ENCODE measurements around the gene ADO.
"Not testable (repeated sequence)": the region's sequence is repeated elsewhere in the genome, so short reads cannot be mapped to it uniquely, and the experiment has no call there.

The ADO gene

GRCh38 chr10:62778125-62778524 lies 26.4 kb upstream of the ADO start:
- CTCF ChIA-PET = no interaction called here
- DNase-seq (ENCODE audit: low spot score) = no peak
- POLR2A ChIA-PET (ENCODE audit: low non-redundant PET) = no interaction called here
- no peak overlapping the region for H3K27ac ChIP-seq
- no peak for TF ChIP-seq CTCF (conservative IDR thresholded peaks at IDR 0.05; ENCODE audit: low read depth)

- H3K27ac ChIP-seq = no peak overlapping the region
- CTCF ChIA-PET = no interaction called here
- no peak for DNase-seq (ENCODE audit: low spot score)
- no peak for TF ChIP-seq CTCF (conservative IDR thresholded peaks at IDR 0.05; ENCODE audit: low read depth)
- POLR2A ChIA-PET (ENCODE audit: low non-redundant PET) = no interaction called here
These were observed 24.9 kb upstream of the ADO start for GRCh38 chr10:62779487-62780248.

GRCh38 chr10:62784537-62784936 lies 20.0 kb upstream of the ADO start:
- POLR2A ChIA-PET (ENCODE audit: low non-redundant PET) = interaction anchor here (0.7 kb wide), 1 partner anchor 24 kb away, joined by 4 read pairs; no protein-coding TSS in a partner anchor
- CTCF ChIA-PET; DNase-seq (ENCODE audit: low spot score); H3K27ac ChIP-seq: not testable (repeated sequence)

GRCh38 chr10:62788285-62788684 lies 16.2 kb upstream of the ADO start:
- POLR2A ChIA-PET (ENCODE audit: low non-redundant PET); DNase-seq (ENCODE audit: low spot score); H3K27ac ChIP-seq; CTCF ChIA-PET: not testable (repeated sequence)

- POLR2A ChIA-PET (ENCODE audit: low non-redundant PET) = no interaction called here
- TF ChIP-seq CTCF (conservative IDR thresholded peaks at IDR 0.05; ENCODE audit: low read depth) = no peak
- DNase-seq (ENCODE audit: low spot score) = no peak
- CTCF ChIA-PET = no interaction called here
- H3K27ac ChIP-seq = no peak overlapping the region
These were observed 15.6 kb upstream of the ADO start for GRCh38 chr10:62788861-62789467.

- CTCF ChIA-PET = no interaction called here
These were observed 14.4 kb upstream of the ADO start for GRCh38 chr10:62790019-62790555.

GRCh38 chr10:62790571-62790970 lies 13.9 kb upstream of the ADO start:
- POLR2A ChIA-PET (ENCODE audit: low non-redundant PET) = no interaction called here

More at GRCh38 chr10:62790019-62790555, 14.4 kb upstream of the ADO start:
- POLR2A ChIA-PET (ENCODE audit: low non-redundant PET) = no interaction called here
- no peak for DNase-seq (ENCODE audit: low spot score)
- TF ChIP-seq CTCF (conservative IDR thresholded peaks at IDR 0.05; ENCODE audit: low read depth) = no peak
- H3K27ac ChIP-seq = no peak overlapping the region

More at GRCh38 chr10:62790571-62790970, 13.9 kb upstream of the ADO start:
- H3K27ac ChIP-seq = no peak overlapping the region
- DNase-seq (ENCODE audit: low spot score) = no peak
- TF ChIP-seq CTCF (conservative IDR thresholded peaks at IDR 0.05; ENCODE audit: low read depth) = no peak
- CTCF ChIA-PET = no interaction called here
